GM23248 (cell line): ENCODE results near the gene PLPPR4.

Source experiments
- EZH2 ChIP-seq: fragments of 200-600 bp; sonication (generic); IDR thresholded peaks from 2 replicates; pipeline ENCODE4 v1.6.1; 2018; ENCODE audit warnings: antibody characterized with exemption, mild to moderate bottlenecking; ENCODE audit not compliant: insufficient read depth, poor library complexity, severe bottlenecking
- EZH2phosphoT487 ChIP-seq: fragments of 200-600 bp; sonication (generic); IDR thresholded peaks from 2 replicates; pipeline ENCODE4 v1.6.1; 2018; ENCODE audit warnings: antibody characterized with exemption, moderate library complexity, mild to moderate bottlenecking, low read depth; ENCODE audit not compliant: insufficient read depth

GRCh38 chr1:99352821-99353220, 88.5 kb downstream of the PLPPR4 start:
- TF ChIP-seq EZH2 (no peak), EZH2phosphoT487 (no peak)
